ENCODE data around the gene CDH26. TPM values are rescaled to one million over a fixed set of nuclear protein-coding genes. Genes with fewer than 3 reads are reported as not detected.

The CDH26 gene
- total RNA-seq, 1 experiment from 2014 or later, result 1.1 TPM

- no peak for TF ChIP-seq CTCF (IDR thresholded peaks at IDR 0.05; ENCODE audit: unreplicated experiment)
- no peaks in the 10 kb centered on the region for H3K36me3 Mint-ChIP-seq (ENCODE audit: insufficient read depth, unreplicated experiment)
- H3K4me1 Mint-ChIP-seq (ENCODE audit: low read depth, unreplicated experiment), result peaks cover 19% of the 10 kb centered on the region
- CTCF ChIA-PET, result no interaction called here
- H3K27me3 Mint-ChIP-seq (ENCODE audit: unreplicated experiment), result no peaks in the 10 kb centered on the region
- intact Hi-C loops (cut with micrococcal nuclease; ENCODE audit: unreplicated experiment), result no loop called here
- no peaks in the 10 kb centered on the region for H3K9me3 Mint-ChIP-seq (ENCODE audit: low read depth, unreplicated experiment)
- H3K4me3 Mint-ChIP-seq (ENCODE audit: low read depth, unreplicated experiment), result no peak overlapping the region
- DNase-seq, result peak; percentile 50
- H3K27ac Mint-ChIP-seq (ENCODE audit: unreplicated experiment), result no peak overlapping the region
- no TSS peak for BruUV-seq (replicated peaks)
These were observed 36.5 kb downstream of the CDH26 start for GRCh38 chr20:59994697-59995122.

- CTCF ChIA-PET, result interaction anchor here (1.1 to 1.4 kb wide), 2 partner anchors 8 to 11 kb away, joined by 3 to 4 read pairs; no protein-coding TSS in a partner anchor
These were observed 37.9 kb downstream of the CDH26 start for GRCh38 chr20:59996108-59996507.

DNA sequence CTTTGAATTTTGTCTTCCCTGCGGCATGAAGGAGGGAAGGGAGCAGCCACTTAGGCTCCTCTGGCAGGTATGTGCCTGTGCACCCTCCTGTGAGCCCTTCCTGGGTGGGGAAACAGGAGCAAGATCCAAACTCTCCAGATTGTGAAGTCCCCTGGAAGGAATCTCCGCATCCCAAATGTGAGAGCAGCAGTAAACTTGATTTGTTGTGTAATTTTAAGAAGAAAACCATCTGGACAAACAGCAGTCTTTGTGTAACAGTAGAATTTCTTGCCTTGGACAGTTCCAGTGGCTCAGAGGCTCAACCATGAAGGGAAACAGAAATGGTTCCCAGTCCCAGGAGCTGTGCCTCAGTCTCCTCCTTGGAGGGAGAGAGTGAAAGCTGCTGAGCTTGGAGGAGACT lies 39.7 kb downstream of the CDH26 start:
- Mint-ChIP-seq H3K4me1 (ENCODE audit: low read depth, unreplicated experiment) (peaks cover 19% of the 10 kb centered on the region), H3K36me3 (ENCODE audit: insufficient read depth, unreplicated experiment) (no peaks in the 10 kb centered on the region), H3K4me3 (ENCODE audit: low read depth, unreplicated experiment) (no peak overlapping the region), H3K27me3 (ENCODE audit: unreplicated experiment) (no peaks in the 10 kb centered on the region), H3K27ac (ENCODE audit: unreplicated experiment) (no peak overlapping the region), H3K9me3 (ENCODE audit: low read depth, unreplicated experiment) (no peaks in the 10 kb centered on the region)
- no peak for DNase-seq
- BruUV-seq (replicated peaks), result no TSS peak
- intact Hi-C loops (cut with micrococcal nuclease; ENCODE audit: unreplicated experiment), result no loop called here
- no peak for TF ChIP-seq CTCF (IDR thresholded peaks at IDR 0.05; ENCODE audit: unreplicated experiment)
- CTCF ChIA-PET, result interaction anchor here (1.2 kb wide), 2 partner anchors 25 to 231 kb away, joined by 3 read pairs; no protein-coding TSS in a partner anchor

More at GRCh38 chr20:59996108-59996507, 37.9 kb downstream of the CDH26 start:
- Mint-ChIP-seq H3K9me3 (ENCODE audit: low read depth, unreplicated experiment) (no peaks in the 10 kb centered on the region), H3K4me3 (ENCODE audit: low read depth, unreplicated experiment) (no peak overlapping the region), H3K27me3 (ENCODE audit: unreplicated experiment) (no peaks in the 10 kb centered on the region), H3K27ac (ENCODE audit: unreplicated experiment) (no peak overlapping the region), H3K4me1 (ENCODE audit: low read depth, unreplicated experiment) (peaks cover 19% of the 10 kb centered on the region), H3K36me3 (ENCODE audit: insufficient read depth, unreplicated experiment) (no peaks in the 10 kb centered on the region)
- DNase-seq, result no peak
- no TSS peak for BruUV-seq (replicated peaks)
- TF ChIP-seq CTCF (IDR thresholded peaks at IDR 0.05; ENCODE audit: unreplicated experiment), result no peak
- intact Hi-C loops (cut with micrococcal nuclease; ENCODE audit: unreplicated experiment), result no loop called here

DNA sequence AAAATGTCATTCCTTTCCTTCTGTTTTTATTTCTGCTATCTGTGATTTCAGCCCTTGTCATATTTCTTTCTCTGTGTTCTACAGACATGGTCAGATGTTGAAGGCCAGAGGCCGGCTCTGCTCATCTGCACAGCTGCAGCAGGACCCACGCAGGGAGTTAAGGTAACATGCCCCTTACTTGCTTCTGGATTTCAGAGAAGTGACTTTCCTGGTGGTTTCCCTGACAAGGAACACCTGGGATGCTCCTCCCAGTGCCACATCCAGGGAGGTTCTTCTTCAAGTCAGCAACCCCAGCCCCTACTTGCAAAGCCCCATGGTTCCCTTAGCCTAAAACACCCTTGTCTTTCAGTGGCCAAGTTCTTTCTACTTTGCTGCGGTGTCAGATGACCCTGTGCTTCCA lies 41.3 kb downstream of the CDH26 start:
- no peak for TF ChIP-seq CTCF (IDR thresholded peaks at IDR 0.05; ENCODE audit: unreplicated experiment)
- intact Hi-C loops (cut with micrococcal nuclease; ENCODE audit: unreplicated experiment), result no loop called here
- no peak overlapping the region for H3K27ac Mint-ChIP-seq (ENCODE audit: unreplicated experiment)
- peaks cover 19% of the 10 kb centered on the region for H3K4me1 Mint-ChIP-seq (ENCODE audit: low read depth, unreplicated experiment)
- no peaks in the 10 kb centered on the region for H3K27me3 Mint-ChIP-seq (ENCODE audit: unreplicated experiment)
- H3K9me3 Mint-ChIP-seq (ENCODE audit: low read depth, unreplicated experiment), result no peaks in the 10 kb centered on the region
- CTCF ChIA-PET, result no interaction called here
- H3K36me3 Mint-ChIP-seq (ENCODE audit: insufficient read depth, unreplicated experiment), result no peaks in the 10 kb centered on the region
- no TSS peak for BruUV-seq (replicated peaks)
- DNase-seq, result no peak
- H3K4me3 Mint-ChIP-seq (ENCODE audit: low read depth, unreplicated experiment), result no peak overlapping the region

All from Calu3 (cell line).